Smooth muscle cell (in vitro differentiated cells): ENCODE results near the gene FBXO8. TPM values are rescaled to one million over a fixed set of nuclear protein-coding genes. Genes with fewer than 3 reads are reported as not detected.

Experiments used
- DNase-seq: peaks from one replicate; lab custom pipeline; 2025; ENCODE audit not compliant: unreplicated experiment; lab: John Stamatoyannopoulos, UW
- H2AFZ ChIP-seq: fragments of 200-600 bp; sonication (generic); 2 replicates; pipeline ENCODE4 v1.6.0; 2016; ENCODE audit warnings: antibody characterized with exemption, low read depth, mild to moderate bottlenecking
- H3F3A ChIP-seq: fragments of 200-600 bp; sonication (generic); 2 replicates; pipeline ENCODE4 v1.6.0; 2017; ENCODE audit warnings: antibody characterized with exemption, low read depth
- H3K27ac ChIP-seq: fragments of 200-600 bp; sonication (generic); 2 replicates; pipeline ENCODE4 v1.5.1; 2016; ENCODE audit warnings: low read depth, mild to moderate bottlenecking
- H3K27me3 ChIP-seq: fragments of 200-600 bp; sonication (generic); 2 replicates; pipeline ENCODE4 v1.6.1; 2016; ENCODE audit warnings: low read depth, mild to moderate bottlenecking
- H3K36me3 ChIP-seq: fragments of 200-600 bp; sonication (generic); 2 replicates; pipeline ENCODE4 v1.5.1; 2016; ENCODE audit warnings: low read depth
- H3K4me1 ChIP-seq: fragments of 200-600 bp; sonication (generic); 2 replicates; pipeline ENCODE4 v1.5.1; 2016; ENCODE audit warnings: low read depth
- H3K4me2 ChIP-seq: fragments of 200-600 bp; sonication (generic); 2 replicates; pipeline ENCODE4 v1.6.0; 2016; ENCODE audit warnings: mild to moderate bottlenecking
- H3K4me3 ChIP-seq: fragments of 200-600 bp; sonication (generic); 2 replicates; pipeline ENCODE4 v1.5.1; 2016; ENCODE audit warnings: mild to moderate bottlenecking
- H3K79me2 ChIP-seq: fragments of 200-600 bp; sonication (generic); 2 replicates; pipeline ENCODE4 v1.6.0; 2016; ENCODE audit warnings: low read depth, mild to moderate bottlenecking
- H3K9ac ChIP-seq: fragments of 200-600 bp; sonication (generic); 2 replicates; pipeline ENCODE4 v1.6.0; 2016; ENCODE audit warnings: low read depth
- H3K9me3 ChIP-seq: fragments of 200-600 bp; sonication (generic); replicated peaks from 2 replicates; pipeline ENCODE4 v1.5.1; 2016; ENCODE audit warnings: low read depth
- H4K20me1 ChIP-seq: fragments of 200-600 bp; sonication (generic); 2 replicates; pipeline ENCODE4 v1.6.0; 2016; ENCODE audit warnings: low read depth
- CTCF ChIP-seq: fragments of 200-600 bp; sonication (generic); IDR thresholded peaks from 2 replicates; pipeline ENCODE4 v1.5.1; 2017; ENCODE audit warnings: borderline replicate concordance, mild to moderate bottlenecking, antibody characterized with exemption; ENCODE audit not compliant: insufficient read depth, poor library complexity, severe bottlenecking
- WGBS: methylation state at CpG from one replicate; pipeline ENCODE4 v1.1.7; 2016; ENCODE audit warnings: low lambda C conversion rate; 5-methylcytosine and 5-hydroxymethylcytosine counted together
- polyA plus RNA-seq: library from polyadenylated mRNA; unstranded; fragments of >200 nt; fragmentation: Nextera tagmentation; extraction: Ambion mirVana; gene quantifications from 2 replicates; pipeline ENCODE4 v1.2.1, GENCODE V29; 2016
- total RNA-seq: library from RNA; depleted of rRNA; stranded (reverse); fragments of >200 nt; gene quantifications from 2 replicates; pipeline ENCODE4 v1.2.3, GENCODE V29; 2014

Gene FBXO8
- total and polyA plus RNA-seq, 2 experiments from 2014 or later: 34.2 to 54.3 TPM

- DNase-seq: no peak
- peak overlapping the region; percentile 65 for H3K27ac ChIP-seq
- peaks cover 73% of the 10 kb centered on the region for H3K79me2 ChIP-seq
- no peaks in the 10 kb centered on the region for H3K36me3 ChIP-seq
- H3K4me2 ChIP-seq: peak overlapping the region; percentile 75
- no peaks in the 10 kb centered on the region for H3K9me3 ChIP-seq
- peak overlapping the region; percentile 46 for H3K9ac ChIP-seq
- H3K4me3 ChIP-seq: peak overlapping the region; percentile 42
- TF ChIP-seq CTCF: no peak
- WGBS: 18% methylated on average over 3 of the region's 3 CpGs
- no peaks in the 10 kb centered on the region for H3K27me3 ChIP-seq
- no peaks in the 10 kb centered on the region for H4K20me1 ChIP-seq
- H3K4me1 ChIP-seq: no peaks in the 10 kb centered on the region
- H3F3A ChIP-seq: no peaks in the 10 kb centered on the region
- H2AFZ ChIP-seq: no peak overlapping the region
Observed at GRCh38 chr4:174260099-174260498, 23.4 kb downstream of the FBXO8 start.

GRCh38 chr4:174259580-174259979, 23.9 kb downstream of the FBXO8 start:
- H3K9ac ChIP-seq: no peak overlapping the region
- H3K9me3 ChIP-seq: no peaks in the 10 kb centered on the region
- H3K27ac ChIP-seq: peak overlapping the region; percentile 65
- no peaks in the 10 kb centered on the region for H3K36me3 ChIP-seq
- no peaks in the 10 kb centered on the region for H3K4me1 ChIP-seq
- peaks cover 69% of the 10 kb centered on the region for H3K79me2 ChIP-seq
- no peak for DNase-seq
- H4K20me1 ChIP-seq: no peaks in the 10 kb centered on the region
- H3K27me3 ChIP-seq: no peaks in the 10 kb centered on the region
- peak overlapping the region; percentile 42 for H3K4me3 ChIP-seq
- TF ChIP-seq CTCF: no peak
- H3F3A ChIP-seq: no peaks in the 10 kb centered on the region
- H3K4me2 ChIP-seq: peak overlapping the region; percentile 75
- H2AFZ ChIP-seq: no peak overlapping the region

GRCh38 chr4:174256277-174256713, 27.2 kb downstream of the FBXO8 start:
- Histone ChIP-seq H2AFZ (no peak overlapping the region), H3K9ac (no peak overlapping the region), H3K36me3 (no peaks in the 10 kb centered on the region), H3K4me2 (peak overlapping the region; percentile 5), H3K4me1 (no peaks in the 10 kb centered on the region), H3F3A (no peaks in the 10 kb centered on the region), H3K9me3 (no peaks in the 10 kb centered on the region), H3K4me3 (no peak overlapping the region), H3K79me2 (peaks cover 36% of the 10 kb centered on the region), H3K27ac (peak overlapping the region; percentile 26), H4K20me1 (no peaks in the 10 kb centered on the region), H3K27me3 (no peaks in the 10 kb centered on the region)
- WGBS: 80% methylated on average over 1 of the region's 1 CpG
- no peak for TF ChIP-seq CTCF
- no peak for DNase-seq

- Histone ChIP-seq H3K4me1 (no peaks in the 10 kb centered on the region), H3F3A (no peaks in the 10 kb centered on the region), H3K9me3 (no peaks in the 10 kb centered on the region), H3K4me3 (no peak overlapping the region), H4K20me1 (no peaks in the 10 kb centered on the region), H3K27me3 (no peaks in the 10 kb centered on the region), H3K79me2 (peaks cover 31% of the 10 kb centered on the region), H3K36me3 (no peaks in the 10 kb centered on the region), H3K9ac (no peak overlapping the region), H3K27ac (peak overlapping the region; percentile 26), H3K4me2 (peak overlapping the region; percentile 5), H2AFZ (no peak overlapping the region)
- no peak for DNase-seq
- 66% methylated on average over 5 of the region's 5 CpGs for WGBS
- no peak for TF ChIP-seq CTCF
Observed at GRCh38 chr4:174255786-174256185, 27.7 kb downstream of the FBXO8 start.
